ENCODE measurements around the gene IL25. TPM values are rescaled to one million over a fixed set of nuclear protein-coding genes. Genes with fewer than 3 reads are reported as not detected.

Gene IL25
- polyA plus RNA-seq, 1 donor (not counting 4 experiments of a cell fraction or from before 2014, with no cell fraction given): not detected

DNA sequence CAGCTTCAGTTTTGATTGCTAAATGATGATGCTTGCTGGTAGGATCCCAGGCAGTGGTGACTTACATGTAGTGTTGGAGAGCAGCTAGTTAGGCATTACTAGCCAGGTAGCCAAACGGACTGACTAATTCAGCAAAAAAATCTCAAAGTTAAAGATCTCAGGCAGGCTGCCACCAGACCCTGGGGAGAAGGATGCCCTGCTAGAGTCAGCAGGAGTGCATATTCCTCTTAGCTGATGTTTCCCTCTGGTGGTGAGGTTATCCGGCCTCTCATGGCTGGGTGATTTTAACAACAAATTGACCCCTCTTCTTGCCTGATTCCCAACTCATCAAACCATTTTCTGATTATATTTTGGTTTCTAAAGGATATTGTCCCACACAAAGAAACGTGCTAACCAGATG, 10.4 kb upstream of the IL25 start:
- no peak overlapping the region for H3K27ac ChIP-seq (ENCODE audit: control insufficient read depth, insufficient read depth, low read length)
- no peak overlapping the region for H3K4me2 ChIP-seq (ENCODE audit: control insufficient read depth, extremely low read depth, insufficient read depth, low read depth, low read length)
- H4K20me1 ChIP-seq (ENCODE audit: control insufficient read depth, extremely low read depth, insufficient read depth, low read length): no peaks in the 10 kb centered on the region
- H3K9me3 ChIP-seq (ENCODE audit: control insufficient read depth, low read depth, low read length): no peaks in the 10 kb centered on the region
- DNase-seq (ENCODE audit: low read depth, low spot score): no peak
- no peaks in the 10 kb centered on the region for H3K79me2 ChIP-seq (ENCODE audit: control insufficient read depth, insufficient read depth, low read length)
- TF ChIP-seq, protein P1, sequence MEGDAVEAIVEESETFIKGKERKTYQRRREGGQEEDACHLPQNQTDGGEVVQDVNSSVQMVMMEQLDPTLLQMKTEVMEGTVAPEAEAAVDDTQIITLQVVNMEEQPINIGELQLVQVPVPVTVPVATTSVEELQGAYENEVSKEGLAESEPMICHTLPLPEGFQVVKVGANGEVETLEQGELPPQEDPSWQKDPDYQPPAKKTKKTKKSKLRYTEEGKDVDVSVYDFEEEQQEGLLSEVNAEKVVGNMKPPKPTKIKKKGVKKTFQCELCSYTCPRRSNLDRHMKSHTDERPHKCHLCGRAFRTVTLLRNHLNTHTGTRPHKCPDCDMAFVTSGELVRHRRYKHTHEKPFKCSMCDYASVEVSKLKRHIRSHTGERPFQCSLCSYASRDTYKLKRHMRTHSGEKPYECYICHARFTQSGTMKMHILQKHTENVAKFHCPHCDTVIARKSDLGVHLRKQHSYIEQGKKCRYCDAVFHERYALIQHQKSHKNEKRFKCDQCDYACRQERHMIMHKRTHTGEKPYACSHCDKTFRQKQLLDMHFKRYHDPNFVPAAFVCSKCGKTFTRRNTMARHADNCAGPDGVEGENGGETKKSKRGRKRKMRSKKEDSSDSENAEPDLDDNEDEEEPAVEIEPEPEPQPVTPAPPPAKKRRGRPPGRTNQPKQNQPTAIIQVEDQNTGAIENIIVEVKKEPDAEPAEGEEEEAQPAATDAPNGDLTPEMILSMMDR (optimal IDR thresholded peaks at IDR 0.05 in 1 of 3, IDR thresholded peaks at IDR 0.05 in 1 of 3, conservative IDR thresholded peaks at IDR 0.05 in 1 of 3; ENCODE audit: extremely low read depth in 1 of 3, insufficient read depth in 2 of 3, low read length in 3 of 3): peak; percentile 17 to 43 (median 24)
- no peak for TF ChIP-seq EZH2 (IDR thresholded peaks at IDR 0.05; ENCODE audit: low read length)
- dilution Hi-C loops (cut with MboI; ENCODE audit: extremely low pct_ligation_motif_present, low sequenced_read_pairs): no loop called here
- no peak overlapping the region for H3K9ac ChIP-seq (ENCODE audit: control insufficient read depth, extremely low read depth, insufficient read depth, low read length)
- H3K27me3 ChIP-seq (ENCODE audit: control insufficient read depth, extremely low read depth, insufficient read depth, low read length): no peaks in the 10 kb centered on the region
- no peak for FAIRE-seq
- no peaks in the 10 kb centered on the region for H3K36me3 ChIP-seq (ENCODE audit: control insufficient read depth in 2 of 2, extremely low read depth in 1 of 2, insufficient read depth in 2 of 2, low read length in 2 of 2)
- no peak overlapping the region for H3K4me3 ChIP-seq (ENCODE audit: control insufficient read depth in 2 of 3, extremely low read depth in 1 of 3, insufficient read depth in 2 of 3, low read depth in 1 of 3, low read length in 3 of 3)
- no peaks in the 10 kb centered on the region for H3K9me1 ChIP-seq (ENCODE audit: control insufficient read depth, extremely low read depth, insufficient read depth, low read length)
- peaks cover 21% of the 10 kb centered on the region for H3K4me1 ChIP-seq (ENCODE audit: control insufficient read depth, extremely low read depth, insufficient read depth, low read length)
- no peak overlapping the region for H2AFZ ChIP-seq (ENCODE audit: control insufficient read depth, low read length)

DNA sequence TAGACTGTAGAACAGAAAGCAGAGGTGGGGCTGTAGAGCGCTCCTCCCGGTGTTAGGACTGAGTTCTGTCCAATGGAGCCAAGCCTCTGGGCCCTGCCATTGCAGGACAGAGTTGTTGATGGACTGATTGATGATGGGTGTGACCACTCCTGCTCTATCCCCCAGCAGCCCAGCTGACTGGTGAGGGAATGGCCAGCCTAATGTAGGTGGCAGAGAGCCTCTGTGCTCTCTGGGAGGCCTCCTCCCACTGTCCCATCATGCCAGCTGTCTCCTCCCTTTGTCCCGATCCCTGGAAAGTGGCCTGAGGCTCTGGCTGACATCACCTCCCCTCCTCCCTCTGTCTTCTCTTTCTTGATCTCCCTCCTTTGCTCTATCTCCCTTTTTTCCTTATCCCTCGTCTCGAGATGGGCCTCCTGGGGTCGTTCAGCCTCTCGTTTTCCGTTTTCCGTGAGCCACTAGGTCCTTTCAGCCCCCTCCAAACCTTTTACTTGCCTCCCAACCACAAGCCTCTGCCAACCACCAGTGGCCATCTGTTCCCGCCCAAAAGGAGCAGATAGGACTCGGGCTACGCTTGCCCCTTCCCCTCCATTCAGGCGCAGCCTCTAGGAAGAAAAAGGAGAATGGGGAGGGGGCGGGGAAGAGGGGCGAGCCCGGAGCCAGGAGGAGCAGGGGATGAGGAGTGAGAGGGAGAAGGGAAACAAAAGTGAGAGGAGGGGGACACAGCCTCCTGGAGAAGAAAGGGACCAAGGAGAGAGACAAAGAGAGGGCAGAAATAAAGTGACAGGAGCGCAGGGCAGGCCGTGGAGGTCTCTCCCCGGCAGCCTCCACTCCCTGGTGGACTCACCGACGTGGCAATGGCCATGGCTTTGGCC, 8.2 kb upstream of the IL25 start:
- Histone ChIP-seq H3K4me2 (ENCODE audit: control insufficient read depth, extremely low read depth, insufficient read depth, low read depth, low read length) (peak overlapping the region; percentile 75), H3K4me3 (ENCODE audit: control insufficient read depth in 2 of 3, extremely low read depth in 1 of 3, insufficient read depth in 2 of 3, low read depth in 1 of 3, low read length in 3 of 3) (peak overlapping the region in 2 of 3 experiments; percentile 32 to 54), H2AFZ (ENCODE audit: control insufficient read depth, low read length) (peak overlapping the region; percentile 73), H3K27ac (ENCODE audit: control insufficient read depth, insufficient read depth, low read length) (no peak overlapping the region), H3K27me3 (ENCODE audit: control insufficient read depth, extremely low read depth, insufficient read depth, low read length) (no peaks in the 10 kb centered on the region), H3K79me2 (ENCODE audit: control insufficient read depth, insufficient read depth, low read length) (no peaks in the 10 kb centered on the region), H3K9me1 (ENCODE audit: control insufficient read depth, extremely low read depth, insufficient read depth, low read length) (no peaks in the 10 kb centered on the region), H3K9me3 (ENCODE audit: control insufficient read depth, low read depth, low read length) (no peaks in the 10 kb centered on the region), H3K36me3 (ENCODE audit: control insufficient read depth in 2 of 2, extremely low read depth in 1 of 2, insufficient read depth in 2 of 2, low read length in 2 of 2) (no peaks in the 10 kb centered on the region), H3K9ac (ENCODE audit: control insufficient read depth, extremely low read depth, insufficient read depth, low read length) (peak overlapping the region; percentile 68), H3K4me1 (ENCODE audit: control insufficient read depth, extremely low read depth, insufficient read depth, low read length) (peaks cover 21% of the 10 kb centered on the region), H4K20me1 (ENCODE audit: control insufficient read depth, extremely low read depth, insufficient read depth, low read length) (no peaks in the 10 kb centered on the region)
- dilution Hi-C loops (cut with MboI; ENCODE audit: extremely low pct_ligation_motif_present, low sequenced_read_pairs): no loop called here
- FAIRE-seq (no peak), DNase-seq (ENCODE audit: low read depth, low spot score) (no peak)
- no peak for TF ChIP-seq EZH2 (IDR thresholded peaks at IDR 0.05; ENCODE audit: low read length)
- TF ChIP-seq, protein P1 (optimal IDR thresholded peaks at IDR 0.05 in 1 of 3, IDR thresholded peaks at IDR 0.05 in 1 of 3, conservative IDR thresholded peaks at IDR 0.05 in 1 of 3; ENCODE audit: extremely low read depth in 1 of 3, insufficient read depth in 2 of 3, low read length in 3 of 3): no peak
